Thoracic aorta (tissue), 2 donors: Measurements from ENCODE around the gene TUB. TPM values are rescaled to one million over a fixed set of nuclear protein-coding genes. Genes with fewer than 3 reads are reported as not detected.

ENCODE experiments used
- ATAC-seq: fragments of 150-250 bp; one replicate; pipeline ENCODE4 v1.8.0; 2017; ENCODE audit warnings: low read depth; ENCODE audit not compliant: insufficient number of reproducible peaks, low FRiP score
- DNase-seq: peaks from one replicate; pipeline ENCODE4 v3.0.0-alpha.2; 2020; ENCODE audit warnings: low spot score
- H3K27ac ChIP-seq, 2 donors: fragments of 200-600 bp; sonication (generic); 1 replicate in 1 of 2; 2 replicates in 1 of 2; pipeline ENCODE4 v1.5.1; 2016; ENCODE audit warnings: mild to moderate bottlenecking in 2 of 2, moderate library complexity in 2 of 2
- H3K27me3 ChIP-seq: fragments of 200-600 bp; sonication (generic); replicated peaks from 2 replicates; pipeline ENCODE4 v1.6.0; 2016; ENCODE audit warnings: mild to moderate bottlenecking; ENCODE audit not compliant: insufficient read depth
- H3K36me3 ChIP-seq: fragments of 200-600 bp; sonication (generic); one replicate; pipeline ENCODE4 v1.5.1; 2016
- H3K4me1 ChIP-seq, 2 donors: fragments of 200-600 bp; sonication (generic); 1 replicate in 1 of 2; 2 replicates in 1 of 2; pipeline versions ENCODE4 v1.5.1 to v1.6.0; 2016; ENCODE audit warnings: low read depth in 2 of 2, mild to moderate bottlenecking in 1 of 2; ENCODE audit not compliant: control insufficient read depth in 1 of 2
- H3K4me3 ChIP-seq: fragments of 200-600 bp; sonication (generic); 2 replicates; pipeline ENCODE4 v1.5.1; 2016; ENCODE audit warnings: mild to moderate bottlenecking
- H3K9me3 ChIP-seq: fragments of 200-600 bp; sonication (generic); 2 replicates; pipeline ENCODE4 v1.5.1; 2016
- total RNA-seq, 2 donors: library from RNA; depleted of rRNA; stranded (reverse); fragments of >200 nt; gene quantifications; one replicate each; pipeline versions ENCODE4 v1.1.0 to v1.2.3, GENCODE V29; 2016
- TF ChIP-seq, protein P1 (sequence below): fragments of 200-600 bp; sonication (generic); IDR thresholded peaks from one replicate; pipeline ENCODE4 v1.5.1; 2019; ENCODE audit warnings: antibody characterized with exemption

TUB gene
- total RNA-seq, 2 donors from 2014 or later = 6.9 to 8.9 TPM

DNA sequence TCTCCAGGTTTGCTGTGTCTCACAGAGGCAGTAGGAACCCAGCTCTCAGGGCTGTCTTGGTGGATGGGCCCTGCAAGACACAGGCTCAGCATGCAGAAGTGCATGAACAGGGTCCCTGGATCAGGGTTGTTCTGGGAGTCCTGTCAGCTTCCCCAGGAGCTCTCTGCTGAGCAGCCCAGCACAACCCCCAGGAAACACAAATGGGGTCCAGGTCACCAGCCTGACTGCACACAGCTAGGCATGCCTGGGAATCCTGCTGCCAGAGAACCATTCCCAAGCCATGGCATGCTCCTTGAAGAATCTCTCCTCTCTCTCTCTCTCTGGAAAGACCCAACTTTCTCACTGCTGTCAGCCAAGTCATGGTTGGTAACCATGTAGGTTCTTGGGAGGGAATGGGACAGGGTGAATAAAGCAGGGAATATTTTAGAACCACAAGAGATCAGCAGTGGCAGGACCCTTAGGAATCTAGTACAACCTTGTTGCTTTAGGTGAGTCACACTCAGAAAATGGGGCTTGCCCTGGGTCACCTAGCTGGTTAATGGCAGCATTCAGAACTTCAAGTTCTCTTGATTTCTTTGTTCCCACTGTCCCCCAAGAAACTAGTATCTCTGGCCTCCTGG lies 21.4 kb downstream of the TUB start:
- peaks cover 24% of the 10 kb centered on the region for H3K36me3 ChIP-seq
- H3K4me1 ChIP-seq = no peaks in the 10 kb centered on the region
- H3K4me3 ChIP-seq = no peak overlapping the region
- no peak overlapping the region for H3K27ac ChIP-seq
- H3K27me3 ChIP-seq = no peaks in the 10 kb centered on the region
- H3K9me3 ChIP-seq = no peaks in the 10 kb centered on the region
- no peak for ATAC-seq
- TF ChIP-seq, protein P1, sequence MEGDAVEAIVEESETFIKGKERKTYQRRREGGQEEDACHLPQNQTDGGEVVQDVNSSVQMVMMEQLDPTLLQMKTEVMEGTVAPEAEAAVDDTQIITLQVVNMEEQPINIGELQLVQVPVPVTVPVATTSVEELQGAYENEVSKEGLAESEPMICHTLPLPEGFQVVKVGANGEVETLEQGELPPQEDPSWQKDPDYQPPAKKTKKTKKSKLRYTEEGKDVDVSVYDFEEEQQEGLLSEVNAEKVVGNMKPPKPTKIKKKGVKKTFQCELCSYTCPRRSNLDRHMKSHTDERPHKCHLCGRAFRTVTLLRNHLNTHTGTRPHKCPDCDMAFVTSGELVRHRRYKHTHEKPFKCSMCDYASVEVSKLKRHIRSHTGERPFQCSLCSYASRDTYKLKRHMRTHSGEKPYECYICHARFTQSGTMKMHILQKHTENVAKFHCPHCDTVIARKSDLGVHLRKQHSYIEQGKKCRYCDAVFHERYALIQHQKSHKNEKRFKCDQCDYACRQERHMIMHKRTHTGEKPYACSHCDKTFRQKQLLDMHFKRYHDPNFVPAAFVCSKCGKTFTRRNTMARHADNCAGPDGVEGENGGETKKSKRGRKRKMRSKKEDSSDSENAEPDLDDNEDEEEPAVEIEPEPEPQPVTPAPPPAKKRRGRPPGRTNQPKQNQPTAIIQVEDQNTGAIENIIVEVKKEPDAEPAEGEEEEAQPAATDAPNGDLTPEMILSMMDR = no peak
- DNase-seq = no peak

DNA sequence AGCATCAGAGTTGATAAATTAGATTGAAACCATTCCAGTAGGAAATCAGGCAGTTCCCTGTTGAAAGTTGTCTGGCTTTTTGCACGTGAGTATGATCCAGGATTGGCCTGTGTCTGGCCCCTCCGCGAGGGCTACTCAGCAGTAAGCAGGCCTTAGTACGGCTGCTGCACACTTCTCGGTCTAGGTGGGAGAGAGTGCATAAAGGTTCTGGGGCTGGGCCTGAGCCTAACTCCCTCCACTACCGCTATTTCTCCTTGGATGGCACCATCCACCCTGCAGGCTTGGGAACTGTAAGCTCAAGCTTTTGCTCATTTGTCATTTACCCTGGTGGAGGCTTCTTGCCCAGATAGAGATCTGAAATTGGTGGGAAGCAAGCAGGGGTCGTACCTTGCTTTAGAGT lies 22.0 kb downstream of the TUB start:
- Histone ChIP-seq H3K36me3 (peaks cover 20% of the 10 kb centered on the region), H3K4me1 (no peaks in the 10 kb centered on the region), H3K9me3 (no peaks in the 10 kb centered on the region), H3K27ac (no peak overlapping the region), H3K4me3 (no peak overlapping the region), H3K27me3 (no peaks in the 10 kb centered on the region)
- ATAC-seq = no peak
- no peak for DNase-seq
- TF ChIP-seq, protein P1 = no peak

DNA sequence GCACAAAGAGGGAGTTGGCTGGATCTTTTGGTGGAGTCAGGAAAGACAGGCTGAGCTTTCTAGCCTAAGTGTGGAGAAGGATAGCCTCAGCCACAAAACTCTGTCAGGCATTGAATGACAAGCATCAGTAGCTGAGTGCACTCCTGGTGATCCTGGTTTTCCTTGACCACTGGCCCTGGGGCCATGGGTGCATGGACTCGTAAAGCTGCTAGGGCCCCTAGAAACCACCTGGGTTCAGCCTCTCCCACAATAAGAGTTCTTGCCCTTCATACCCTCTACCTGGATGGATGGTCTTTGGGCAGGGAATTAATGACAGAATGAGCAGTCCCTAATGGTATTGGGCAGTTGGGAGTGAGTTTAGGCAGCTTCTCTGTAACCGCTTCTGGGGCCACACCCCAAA lies 22.9 kb downstream of the TUB start:
- Histone ChIP-seq H3K9me3 (no peaks in the 10 kb centered on the region), H3K27me3 (no peaks in the 10 kb centered on the region), H3K4me3 (no peak overlapping the region), H3K4me1 (no peaks in the 10 kb centered on the region), H3K27ac (no peak overlapping the region), H3K36me3 (peaks cover 20% of the 10 kb centered on the region)
- DNase-seq (no peak), ATAC-seq (no peak)
- TF ChIP-seq, protein P1 = no peak

DNA sequence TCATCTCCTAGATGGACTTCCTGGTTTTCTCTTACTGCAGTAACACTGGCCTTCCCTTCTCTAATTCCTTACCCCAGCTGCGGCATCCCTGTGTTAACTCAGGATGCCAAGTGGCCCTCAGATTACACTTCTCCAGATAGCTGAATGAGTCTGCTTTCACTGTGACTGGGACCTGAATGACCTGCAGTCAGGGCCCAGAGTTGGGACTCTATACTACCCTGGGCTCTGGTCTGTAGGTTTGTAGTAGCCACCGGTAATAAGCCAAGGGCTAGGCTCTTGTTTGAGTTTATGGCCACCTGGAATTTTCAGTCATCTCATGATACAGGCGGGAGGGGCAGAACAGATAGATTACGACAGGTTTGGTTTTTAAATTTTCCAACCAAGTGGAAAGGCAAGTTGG lies 24.1 kb downstream of the TUB start:
- TF ChIP-seq, protein P1 = no peak

DNA sequence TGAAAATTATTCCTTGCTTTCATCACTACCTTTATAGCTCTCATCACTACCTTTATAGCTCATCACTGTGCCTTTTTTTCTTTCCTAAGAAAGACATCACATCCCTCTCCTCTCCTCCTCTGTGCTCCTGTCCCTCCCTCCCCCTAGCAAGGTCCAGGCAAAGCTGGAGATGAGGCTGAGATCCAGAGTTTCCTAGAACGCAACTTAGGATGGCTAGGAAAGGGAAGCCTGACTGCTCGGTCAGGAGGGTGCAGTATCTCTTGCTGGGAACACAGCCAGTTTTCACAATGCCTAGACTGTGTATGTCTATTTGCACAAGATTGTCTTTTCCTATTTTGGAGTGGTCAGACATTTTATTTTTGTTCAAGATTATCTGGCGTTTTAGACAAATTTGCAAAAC lies 24.7 kb downstream of the TUB start:
- Histone ChIP-seq H3K4me3 (no peak overlapping the region), H3K4me1 (no peaks in the 10 kb centered on the region), H3K27ac (no peak overlapping the region), H3K36me3 (peaks cover 17% of the 10 kb centered on the region), H3K27me3 (no peaks in the 10 kb centered on the region), H3K9me3 (no peaks in the 10 kb centered on the region)
- TF ChIP-seq, protein P1 = no peak
- DNase-seq (no peak), ATAC-seq (no peak)

More for the DNA sequence above, 24.1 kb downstream of the TUB start:
- H3K4me1 ChIP-seq = no peaks in the 10 kb centered on the region
- DNase-seq (no peak), ATAC-seq (no peak)
- H3K36me3 ChIP-seq = peaks cover 18% of the 10 kb centered on the region
- no peak overlapping the region for H3K27ac ChIP-seq
- no peak overlapping the region for H3K4me3 ChIP-seq
- H3K9me3 ChIP-seq = no peaks in the 10 kb centered on the region
- no peaks in the 10 kb centered on the region for H3K27me3 ChIP-seq
